Esophagus mucosa (tissue), 1 donor: ENCODE measurements around the gene KRTAP1-5. TPM values are rescaled to one million over a fixed set of nuclear protein-coding genes. Genes with fewer than 3 reads are reported as not detected.
"Not testable (repeated sequence)": the region's sequence is repeated elsewhere in the genome, so short reads cannot be mapped to it uniquely, and the experiment has no call there.

ENCODE experiments used
- ATAC-seq: fragments of 200-7000 bp; cut with Tn5 transposase; one replicate; pipeline ENCODE4 v1.9.1; 2020
- total RNA-seq: library from RNA; stranded (reverse); gene quantifications from one replicate; pipeline ENCODE4 v1.2.4, GENCODE V29; 2023
- donor health status: DM: yes; HTN: yes; CAD: no.

KRTAP1-5 gene
- not detected for total RNA-seq

GRCh38 chr17:41026715-41027471, at the start of gene KRTAP1-5:
TSS of gene KRTAP1-5 (minus strand) at chr17:41027208. CDS start at chr17:41027155, 53 bp downstream.
- ATAC-seq = peak; percentile 36

DNA sequence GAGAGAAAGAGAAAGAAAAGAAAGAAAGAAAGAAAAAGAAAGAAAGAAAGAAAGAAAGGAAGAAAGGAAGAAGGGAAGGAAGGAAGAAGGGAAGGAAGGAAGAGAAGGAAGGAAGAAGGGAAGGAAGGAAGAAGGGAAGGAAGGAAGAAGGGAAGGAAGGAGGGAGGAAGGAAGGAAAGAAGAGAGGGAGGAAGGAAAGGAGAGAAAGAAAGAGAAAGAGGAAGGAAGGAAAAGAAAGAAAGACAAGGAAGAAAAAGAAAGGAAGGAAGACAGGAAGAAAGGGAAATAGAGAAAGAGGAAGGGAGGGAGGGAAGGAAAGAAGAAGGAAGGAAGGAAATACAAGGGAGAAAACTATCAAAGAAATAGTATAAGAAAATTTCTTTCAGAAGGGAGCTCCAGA, 49.8 kb upstream of the KRTAP1-5 start:
- no peak for ATAC-seq

- no peak for ATAC-seq
Observed at GRCh38 chr17:41073676-41074075, 46.7 kb upstream of the KRTAP1-5 start.

GRCh38 chr17:41071606-41072360, 44.8 kb upstream of the KRTAP1-5 start:
- no peak for ATAC-seq

GRCh38 chr17:41069031-41069430, 42.0 kb upstream of the KRTAP1-5 start:
- no peak for ATAC-seq

DNA sequence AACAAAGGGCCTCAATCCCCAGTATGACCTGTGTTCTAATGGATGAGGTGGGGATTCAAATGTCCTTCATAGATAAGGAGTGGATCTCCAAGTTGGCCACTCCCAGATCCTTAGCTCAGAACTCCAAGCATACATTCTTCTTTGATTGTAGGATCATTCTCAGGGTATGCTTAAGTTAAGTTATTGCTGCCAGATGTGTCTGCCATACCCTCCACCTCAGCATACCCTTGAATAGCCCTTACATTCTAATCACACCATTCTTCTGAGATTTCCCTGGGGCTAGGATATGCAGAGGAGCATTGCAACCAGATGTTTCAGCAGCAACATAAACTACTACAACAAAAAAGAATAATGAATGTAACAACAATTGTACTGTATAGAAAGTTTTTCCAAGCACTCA, 40.3 kb upstream of the KRTAP1-5 start:
- no peak for ATAC-seq

DNA sequence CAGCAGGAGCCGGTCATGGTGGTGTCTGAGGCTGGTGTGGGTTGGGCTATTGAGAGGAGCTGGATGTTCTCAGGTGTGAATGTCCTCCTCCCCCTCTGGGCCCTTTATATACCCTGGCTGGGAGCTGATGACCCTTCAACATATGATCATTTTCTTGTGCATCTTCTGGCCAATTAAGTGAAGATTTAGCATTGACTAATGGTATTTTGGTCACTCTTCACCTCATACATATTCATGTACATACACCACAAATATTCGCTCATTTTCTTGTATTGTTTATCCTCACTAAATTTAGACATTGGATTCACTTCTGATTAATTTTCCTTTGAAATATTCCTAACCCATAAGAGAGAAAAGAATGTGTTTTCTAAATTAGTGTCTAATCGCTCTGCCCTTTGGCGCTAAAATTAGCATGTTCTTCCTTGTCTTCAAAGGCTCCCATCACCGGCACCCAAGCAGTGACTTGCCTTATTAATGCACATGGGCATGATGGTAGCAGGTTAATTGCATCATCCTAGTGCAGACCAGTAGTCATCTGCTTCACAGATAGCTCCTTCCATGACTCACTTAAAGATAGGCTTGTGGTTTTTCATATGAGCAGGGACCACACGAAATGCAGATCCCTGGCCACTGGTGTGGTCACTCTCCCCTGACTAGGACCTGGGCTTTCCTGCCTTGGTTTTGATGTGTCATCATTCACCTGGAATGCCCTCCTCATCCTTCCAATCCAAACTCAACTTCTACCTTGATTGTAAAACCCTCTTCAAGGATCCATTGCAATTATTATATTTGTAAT, 39.0 kb upstream of the KRTAP1-5 start, which contains the start of gene KRTAP2-4:
KRTAP2-4 (minus strand) TSS at position 51 of the 796 bp plus-strand sequence; CDS start at position 17, 34 bp downstream.
- peak; percentile 60 for ATAC-seq

GRCh38 chr17:41065016-41065689, 38.1 kb upstream of the KRTAP1-5 start:
- peak; percentile 17 for ATAC-seq

DNA sequence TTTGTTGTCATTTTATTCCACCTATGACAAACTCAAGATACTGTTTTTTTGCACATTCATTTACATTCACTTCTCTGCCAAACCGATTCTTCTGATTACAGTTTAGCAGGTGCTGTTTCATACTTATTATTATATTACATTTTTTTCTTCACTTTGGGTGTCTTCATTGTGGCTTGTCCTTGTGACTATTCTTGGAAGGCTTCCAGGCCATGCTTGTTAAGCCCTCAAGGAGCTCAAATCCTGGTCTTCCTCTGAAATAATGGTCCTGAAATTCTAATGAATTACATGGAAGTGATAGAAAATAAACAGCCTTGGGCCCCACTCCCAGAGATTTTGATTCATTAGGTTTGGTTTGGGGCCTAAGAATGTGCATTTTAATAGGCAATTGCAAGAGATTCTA, 37.3 kb upstream of the KRTAP1-5 start:
- no peak for ATAC-seq

DNA sequence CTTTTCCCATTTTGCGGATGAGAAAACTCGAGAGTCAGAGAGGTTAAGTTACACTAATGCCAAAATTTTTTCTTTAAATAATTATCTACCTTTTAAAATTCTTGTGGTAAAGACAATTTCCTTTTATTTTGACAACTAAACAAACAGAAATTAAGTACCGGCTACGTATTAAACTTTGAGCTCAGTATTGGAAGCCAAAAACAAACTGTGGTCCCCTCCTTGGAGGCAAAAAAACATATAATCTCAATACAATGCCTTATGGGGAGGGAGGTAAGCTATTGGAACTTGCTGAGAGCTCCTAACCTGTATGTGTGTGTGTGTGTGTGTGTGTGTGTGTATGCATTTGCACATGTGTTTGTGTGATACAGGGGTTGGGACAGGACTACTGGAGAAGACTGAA, 36.4 kb upstream of the KRTAP1-5 start:
- no peak for ATAC-seq

DNA sequence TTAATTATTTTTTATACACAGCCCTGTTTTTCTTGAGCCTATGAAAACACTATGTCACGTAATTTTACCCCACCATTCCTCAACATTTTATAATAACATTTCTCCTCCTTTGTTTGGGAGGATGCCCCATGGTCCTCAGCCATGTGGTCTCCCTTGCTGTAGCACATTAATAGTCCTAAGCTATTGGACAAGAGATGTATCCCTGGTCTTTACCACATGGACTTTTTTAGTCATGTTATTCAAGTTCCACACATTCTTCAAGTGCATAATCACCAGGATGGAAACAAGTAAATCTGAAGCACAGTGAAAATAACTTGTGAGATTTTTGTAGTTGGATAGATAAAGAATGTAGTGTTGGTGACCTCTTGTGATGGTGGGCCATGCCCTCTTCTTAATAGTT, 35.0 kb upstream of the KRTAP1-5 start:
- ATAC-seq = no peak

DNA sequence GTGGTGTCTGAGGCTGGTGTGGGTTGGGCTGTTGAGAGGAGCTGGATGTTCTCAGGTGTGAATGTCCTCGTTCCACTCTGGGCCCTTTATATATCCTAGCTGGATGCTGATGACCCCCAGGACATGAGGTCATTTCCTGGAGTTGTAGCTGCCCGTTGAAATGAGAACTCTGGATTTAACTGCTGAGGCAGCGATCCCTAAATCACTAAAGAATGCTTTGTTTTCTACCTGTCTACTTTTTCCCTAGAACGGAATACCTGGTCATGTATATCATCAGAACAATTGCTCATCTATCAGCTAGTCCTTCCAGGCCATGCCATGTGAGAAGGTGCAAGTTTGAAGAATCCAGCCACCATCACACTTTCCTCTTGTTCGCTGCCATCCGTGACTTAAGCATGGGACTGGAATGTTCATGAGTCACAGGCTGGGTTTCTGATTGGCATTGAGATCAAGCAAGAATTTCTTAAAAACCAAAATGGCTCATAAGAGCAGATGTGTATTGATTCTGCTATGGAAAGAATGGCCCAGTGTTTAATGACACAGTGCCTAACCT, 33.1 kb upstream of the KRTAP1-5 start, which contains the start of gene KRTAP2-3:
KRTAP2-3 (minus strand) TSS at position 63 of the 553 bp plus-strand sequence. CDS start 64 bp downstream, outside the sequence.
- peak; percentile 8 for ATAC-seq

GRCh38 chr17:41059276-41060051, 32.5 kb upstream of the KRTAP1-5 start:
- ATAC-seq = not testable (repeated sequence)

DNA sequence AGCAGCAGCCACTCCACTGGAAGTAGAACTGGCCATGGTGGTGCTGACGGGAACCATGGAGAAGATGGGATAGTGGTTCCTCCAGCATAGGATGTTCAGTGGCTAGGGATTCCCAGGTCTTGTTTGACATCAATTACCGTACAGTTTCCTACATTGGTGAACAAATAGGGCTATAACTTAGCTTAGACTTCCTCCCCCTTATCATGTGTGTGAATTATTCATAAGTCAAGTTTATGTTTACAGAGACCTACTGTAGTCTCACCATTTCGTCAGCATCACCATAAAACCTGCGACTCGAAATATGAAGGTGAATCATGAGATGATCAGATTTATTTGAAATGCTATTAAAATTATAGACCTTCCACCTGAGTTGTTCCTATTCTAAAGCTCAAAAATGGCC, 31.7 kb upstream of the KRTAP1-5 start:
- ATAC-seq = no peak

DNA sequence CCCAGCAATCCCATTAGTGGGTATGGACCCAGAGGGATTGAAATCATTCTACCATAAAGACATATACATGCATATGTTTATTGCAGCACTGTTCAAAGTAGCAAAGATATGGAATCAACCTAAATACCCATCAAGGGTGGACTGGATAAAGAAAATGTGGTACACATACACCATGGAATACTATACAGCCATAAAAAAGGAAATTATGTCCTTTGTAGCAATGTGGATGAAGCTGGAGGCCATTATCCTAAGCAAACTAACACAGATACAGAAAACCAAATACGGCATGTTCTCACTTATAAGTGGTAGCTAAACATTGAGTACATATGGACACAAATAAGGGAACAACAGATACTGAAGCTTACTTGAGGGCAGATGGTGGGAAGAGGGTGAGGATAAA, 30.5 kb upstream of the KRTAP1-5 start:
- ATAC-seq = no peak

- not testable (repeated sequence) for ATAC-seq
Observed at GRCh38 chr17:41055130-41055529, 28.1 kb upstream of the KRTAP1-5 start, which contains the start of gene KRTAP2-2. TSS of gene KRTAP2-2 (minus strand) at chr17:41055230. CDS start at chr17:41055211, 19 bp downstream.

DNA sequence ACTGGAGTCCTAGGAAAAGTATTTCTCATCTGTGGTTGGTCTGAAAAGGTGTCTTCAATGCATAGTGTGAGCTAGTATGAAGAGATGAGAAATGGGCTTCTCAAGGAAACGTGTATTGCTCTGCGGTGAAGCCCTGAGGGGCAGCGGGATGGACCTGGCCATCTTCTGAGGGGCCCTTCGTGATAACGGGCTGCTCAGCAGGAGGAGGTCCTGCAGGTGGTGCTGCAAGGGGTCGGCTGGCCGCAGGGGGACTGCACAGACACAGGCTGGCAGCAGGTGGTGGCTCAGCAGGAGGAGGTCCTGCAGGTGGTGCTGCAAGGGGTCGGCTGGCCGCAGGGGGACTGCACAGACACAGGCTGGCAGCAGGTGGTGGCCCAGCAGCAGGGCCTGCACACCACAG, 27.5 kb upstream of the KRTAP1-5 start:
- not testable (repeated sequence) for ATAC-seq

- ATAC-seq = no peak
Observed at GRCh38 chr17:41054025-41054424, 27.0 kb upstream of the KRTAP1-5 start.

GRCh38 chr17:41052566-41052965, 25.6 kb upstream of the KRTAP1-5 start:
- ATAC-seq = no peak

DNA sequence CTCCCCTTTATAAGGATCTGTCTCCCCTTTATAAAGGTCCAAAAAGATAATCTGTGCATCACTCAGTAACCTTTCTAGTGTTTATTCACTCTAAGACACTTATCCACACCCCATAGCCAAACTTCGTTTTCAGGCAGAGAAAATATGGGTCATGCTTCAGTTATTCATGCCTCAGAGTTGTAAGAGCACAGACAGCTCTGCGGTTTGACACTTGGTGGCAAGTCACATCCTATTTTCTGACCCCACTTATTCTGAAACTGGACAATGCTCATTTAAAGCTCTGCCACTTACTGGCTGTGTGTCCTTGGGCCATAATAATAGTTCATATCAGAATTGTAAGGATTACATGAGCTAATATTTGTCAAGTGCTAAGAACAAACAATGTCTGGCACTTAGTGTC, 22.1 kb upstream of the KRTAP1-5 start:
- ATAC-seq = no peak

- ATAC-seq = no peak
Observed at GRCh38 chr17:41048441-41048840, 21.4 kb upstream of the KRTAP1-5 start.
